Measurements from ENCODE around the gene TRPC4AP.

DNA sequence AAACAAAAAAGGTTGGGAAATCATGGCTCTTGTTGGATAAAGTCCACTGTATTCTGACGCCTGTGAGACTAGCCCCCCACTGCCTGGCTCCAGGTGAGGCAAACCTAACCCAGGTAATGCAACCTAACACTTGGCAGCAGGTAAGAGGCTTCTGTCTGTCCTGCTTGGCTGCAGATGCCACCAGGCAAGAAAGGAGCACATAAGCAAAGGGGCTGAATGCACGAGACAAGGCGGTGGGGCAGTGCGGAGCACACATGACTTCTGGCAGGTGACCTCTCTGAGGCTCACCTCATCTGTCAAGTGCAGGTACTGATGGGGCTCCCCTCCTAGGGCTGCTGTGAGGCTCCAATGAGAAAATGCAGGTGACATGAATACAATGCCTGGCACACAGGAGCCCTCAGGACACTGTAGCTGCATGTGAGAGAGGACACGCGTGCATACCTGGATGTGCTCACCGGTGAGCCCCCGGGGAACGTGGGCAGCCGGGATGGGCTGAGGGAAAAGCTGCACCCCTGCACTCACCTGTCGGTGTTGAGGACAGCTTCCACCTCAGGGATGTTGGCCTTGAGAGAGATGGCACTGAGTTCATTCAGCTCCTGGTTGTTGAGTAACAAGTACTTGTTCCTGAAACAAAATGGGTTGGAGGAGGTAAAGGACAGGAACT, 82.8 kb downstream of the TRPC4AP start:
- TF ChIP-seq, protein P1, sequence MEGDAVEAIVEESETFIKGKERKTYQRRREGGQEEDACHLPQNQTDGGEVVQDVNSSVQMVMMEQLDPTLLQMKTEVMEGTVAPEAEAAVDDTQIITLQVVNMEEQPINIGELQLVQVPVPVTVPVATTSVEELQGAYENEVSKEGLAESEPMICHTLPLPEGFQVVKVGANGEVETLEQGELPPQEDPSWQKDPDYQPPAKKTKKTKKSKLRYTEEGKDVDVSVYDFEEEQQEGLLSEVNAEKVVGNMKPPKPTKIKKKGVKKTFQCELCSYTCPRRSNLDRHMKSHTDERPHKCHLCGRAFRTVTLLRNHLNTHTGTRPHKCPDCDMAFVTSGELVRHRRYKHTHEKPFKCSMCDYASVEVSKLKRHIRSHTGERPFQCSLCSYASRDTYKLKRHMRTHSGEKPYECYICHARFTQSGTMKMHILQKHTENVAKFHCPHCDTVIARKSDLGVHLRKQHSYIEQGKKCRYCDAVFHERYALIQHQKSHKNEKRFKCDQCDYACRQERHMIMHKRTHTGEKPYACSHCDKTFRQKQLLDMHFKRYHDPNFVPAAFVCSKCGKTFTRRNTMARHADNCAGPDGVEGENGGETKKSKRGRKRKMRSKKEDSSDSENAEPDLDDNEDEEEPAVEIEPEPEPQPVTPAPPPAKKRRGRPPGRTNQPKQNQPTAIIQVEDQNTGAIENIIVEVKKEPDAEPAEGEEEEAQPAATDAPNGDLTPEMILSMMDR (IDR thresholded peaks at IDR 0.05) = no peak
- no peak for TF ChIP-seq POLR2A (IDR thresholded peaks at IDR 0.05)
